ENCODE results near the gene ZCCHC14.

- no peak for TF ChIP-seq CTCF (IDR thresholded peaks at IDR 0.05)
- TF ChIP-seq POLR2AphosphoS5 (IDR thresholded peaks at IDR 0.05) = no peak
- TF ChIP-seq POLR2A (IDR thresholded peaks at IDR 0.05) = no peak
Measured at GRCh38 chr16:87431926-87432325, 60.9 kb downstream of the ZCCHC14 start.

Data from transverse colon (tissue), 4 donors.